ENCODE results near the gene ATP4B.

The ATP4B gene

DNA sequence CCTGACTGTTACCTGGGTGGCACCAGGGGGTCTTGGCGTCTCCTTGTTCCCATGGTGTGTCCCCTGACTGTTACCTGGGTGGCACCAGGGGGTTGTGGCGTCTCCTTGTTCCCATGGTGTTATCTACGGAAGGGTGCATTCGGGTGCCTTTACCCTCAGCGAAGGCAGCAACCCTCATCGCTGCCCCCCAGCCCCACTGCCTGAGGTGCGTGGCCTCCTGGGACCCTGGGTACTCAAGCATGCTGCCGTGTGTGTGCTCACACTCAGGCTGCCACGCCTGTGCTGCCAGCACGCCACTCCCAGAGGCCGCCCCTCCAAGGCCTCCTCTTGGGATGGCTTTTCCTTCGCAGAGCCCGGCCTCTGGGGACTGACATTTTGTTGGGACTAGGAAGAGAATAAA, 48.4 kb downstream of the ATP4B start:
- TF ChIP-seq, protein P1, sequence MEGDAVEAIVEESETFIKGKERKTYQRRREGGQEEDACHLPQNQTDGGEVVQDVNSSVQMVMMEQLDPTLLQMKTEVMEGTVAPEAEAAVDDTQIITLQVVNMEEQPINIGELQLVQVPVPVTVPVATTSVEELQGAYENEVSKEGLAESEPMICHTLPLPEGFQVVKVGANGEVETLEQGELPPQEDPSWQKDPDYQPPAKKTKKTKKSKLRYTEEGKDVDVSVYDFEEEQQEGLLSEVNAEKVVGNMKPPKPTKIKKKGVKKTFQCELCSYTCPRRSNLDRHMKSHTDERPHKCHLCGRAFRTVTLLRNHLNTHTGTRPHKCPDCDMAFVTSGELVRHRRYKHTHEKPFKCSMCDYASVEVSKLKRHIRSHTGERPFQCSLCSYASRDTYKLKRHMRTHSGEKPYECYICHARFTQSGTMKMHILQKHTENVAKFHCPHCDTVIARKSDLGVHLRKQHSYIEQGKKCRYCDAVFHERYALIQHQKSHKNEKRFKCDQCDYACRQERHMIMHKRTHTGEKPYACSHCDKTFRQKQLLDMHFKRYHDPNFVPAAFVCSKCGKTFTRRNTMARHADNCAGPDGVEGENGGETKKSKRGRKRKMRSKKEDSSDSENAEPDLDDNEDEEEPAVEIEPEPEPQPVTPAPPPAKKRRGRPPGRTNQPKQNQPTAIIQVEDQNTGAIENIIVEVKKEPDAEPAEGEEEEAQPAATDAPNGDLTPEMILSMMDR (conservative IDR thresholded peaks at IDR 0.05; ENCODE audit: low read length), result no peak
- no peak for DNase-seq (ENCODE audit: low read depth)
- H3K4me3 ChIP-seq (ENCODE audit: low read length), result no peak overlapping the region

DNA sequence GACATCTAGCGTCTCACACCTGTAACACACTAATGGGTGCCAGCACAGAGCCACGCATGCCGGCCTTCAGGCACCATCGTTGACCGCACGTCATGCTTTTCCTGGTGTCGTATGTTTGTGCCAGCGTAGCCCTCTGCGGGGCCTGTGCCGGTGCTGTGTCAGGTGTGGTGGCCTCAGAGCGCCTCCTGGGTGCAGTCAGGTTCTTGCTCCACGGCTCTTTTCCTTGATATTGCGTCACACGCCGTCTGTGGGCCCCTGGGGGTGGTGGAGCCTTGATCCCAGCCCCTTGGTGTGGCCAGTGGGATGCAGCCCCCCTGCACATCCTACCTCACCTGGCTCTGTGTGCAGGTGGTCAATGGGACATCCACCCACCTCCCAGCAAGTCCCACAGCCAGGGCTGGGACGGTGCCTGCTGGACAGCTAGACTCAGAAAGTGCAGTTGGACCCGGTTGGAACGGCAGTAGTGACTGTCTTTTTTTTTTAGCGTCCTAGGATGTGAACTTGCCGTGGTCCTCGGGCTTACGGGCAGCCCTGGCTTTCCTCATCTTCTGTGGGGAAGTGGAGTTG, 48.9 kb downstream of the ATP4B start:
- DNase-seq (ENCODE audit: low read depth), result no peak
- TF ChIP-seq, protein P1 (conservative IDR thresholded peaks at IDR 0.05; ENCODE audit: low read length), result no peak
- H3K4me3 ChIP-seq (ENCODE audit: low read length), result no peak overlapping the region

DNA sequence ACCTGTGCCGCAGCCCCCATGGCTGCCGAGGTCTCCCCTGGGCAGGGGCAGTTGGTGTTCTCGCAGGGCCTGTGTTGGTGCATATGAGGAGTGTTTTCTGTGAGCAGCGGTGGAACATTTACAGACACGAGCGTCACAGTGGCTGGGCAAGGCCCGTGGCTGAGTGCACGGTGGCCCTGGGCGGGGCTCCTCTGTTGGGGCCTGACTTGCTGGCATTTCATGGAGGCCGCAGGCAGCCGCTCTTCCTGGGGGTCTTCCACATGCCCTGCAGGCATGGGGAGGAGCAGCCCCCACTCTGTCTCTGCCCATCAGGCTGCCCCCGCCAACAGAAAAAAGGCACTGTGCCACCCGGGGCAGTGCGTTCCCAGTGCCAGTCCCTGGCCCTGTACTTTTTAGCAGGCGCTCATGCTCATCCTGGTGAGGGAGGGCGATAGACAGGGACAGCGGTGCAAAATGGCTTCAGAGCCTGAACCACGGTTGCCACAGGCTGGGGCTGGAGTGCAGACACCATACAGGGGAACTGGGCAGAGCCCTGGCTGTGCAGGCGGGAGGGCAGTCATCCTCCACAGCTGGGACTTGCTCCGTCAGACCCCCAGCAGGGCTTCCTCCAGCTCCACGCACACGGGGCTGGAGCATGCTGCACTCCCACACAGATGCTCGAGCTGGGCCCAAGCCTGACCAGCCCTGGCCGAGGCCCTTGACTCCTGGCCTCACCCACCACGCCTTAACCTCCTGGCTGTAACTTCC, 49.9 kb downstream of the ATP4B start:
- no peak overlapping the region for H3K4me3 ChIP-seq (ENCODE audit: low read length)
- TF ChIP-seq, protein P1 (conservative IDR thresholded peaks at IDR 0.05; ENCODE audit: low read length), result no peak

DNA sequence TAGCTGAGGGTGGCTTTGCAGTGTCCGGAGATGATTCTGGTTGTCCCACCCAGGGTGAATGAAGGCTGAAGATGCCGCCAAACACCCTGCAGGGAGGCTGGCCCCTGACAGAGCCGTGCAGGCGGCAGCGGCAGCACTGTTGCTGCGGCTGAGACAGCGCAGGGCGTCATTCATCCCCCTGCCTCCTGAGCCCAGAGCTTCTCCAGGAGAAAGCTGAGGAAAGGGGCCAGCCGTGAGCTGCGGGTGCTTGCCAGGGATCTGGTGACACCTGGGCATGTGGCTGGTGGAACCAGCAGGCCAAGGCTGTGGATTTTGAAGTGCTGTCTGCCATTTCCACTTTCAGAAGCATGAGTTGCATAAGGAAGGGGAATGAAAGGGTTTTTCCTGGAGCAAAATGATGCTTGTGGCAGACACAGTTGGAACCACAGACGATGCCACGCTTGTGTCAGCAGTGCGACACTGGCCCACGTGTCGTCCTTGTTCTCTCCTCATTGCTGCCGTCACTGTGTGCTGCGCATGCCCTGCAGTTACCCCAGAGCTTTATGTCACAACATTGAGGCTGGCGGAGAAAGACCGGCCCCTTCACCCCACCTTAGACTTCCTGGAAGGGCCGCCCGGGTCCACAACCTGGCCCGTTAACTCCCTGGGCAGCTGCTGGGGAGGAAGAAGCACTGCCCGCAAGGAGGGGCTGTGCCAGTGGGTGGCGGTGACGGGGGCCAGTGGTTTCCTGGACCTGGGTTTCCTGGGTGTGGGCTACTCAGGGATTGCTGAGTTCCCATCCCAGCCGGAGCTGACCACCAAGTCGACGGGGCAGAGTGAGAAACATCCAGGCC, 50.7 kb downstream of the ATP4B start:
- TF ChIP-seq, protein P1 (conservative IDR thresholded peaks at IDR 0.05; ENCODE audit: low read length), result no peak
- DNase-seq (ENCODE audit: low read depth), result no peak
- no peak overlapping the region for H3K4me3 ChIP-seq (ENCODE audit: low read length)

More for the DNA sequence above, 49.9 kb downstream of the ATP4B start:
- DNase-seq (ENCODE audit: low read depth), result no peak

DNA sequence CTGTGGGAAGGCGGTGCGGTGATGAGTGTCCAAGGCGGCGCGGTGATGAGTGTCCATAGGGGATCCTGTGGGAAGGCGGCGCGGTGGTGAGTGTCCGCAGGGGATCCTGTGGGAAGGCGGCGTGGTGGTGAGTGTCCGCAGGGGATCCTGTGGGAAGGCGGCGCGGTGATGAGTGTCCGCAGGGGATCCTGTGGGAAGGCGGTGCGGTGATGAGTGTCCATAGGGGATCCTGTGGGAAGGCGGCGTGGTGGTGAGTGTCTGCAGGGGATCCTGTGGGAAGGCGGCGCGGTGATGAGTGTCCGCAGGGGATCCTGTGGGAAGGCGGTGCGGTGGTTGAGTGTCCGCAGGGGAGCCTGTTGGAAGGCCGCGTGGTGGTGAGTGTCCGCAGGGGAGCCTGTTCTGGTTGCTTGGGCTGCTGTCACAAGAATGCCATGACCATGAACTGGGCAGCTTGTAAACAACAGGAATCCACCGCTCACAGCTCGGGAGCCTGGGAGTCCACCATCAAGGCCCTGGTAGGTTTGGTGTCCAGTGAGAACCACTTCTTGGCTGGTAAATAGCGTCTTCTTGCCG, 52.0 kb downstream of the ATP4B start:
- no peak for DNase-seq (ENCODE audit: low read depth)
- no peak overlapping the region for H3K4me3 ChIP-seq (ENCODE audit: low read length)
- TF ChIP-seq, protein P1 (conservative IDR thresholded peaks at IDR 0.05; ENCODE audit: low read length), result no peak

DNA sequence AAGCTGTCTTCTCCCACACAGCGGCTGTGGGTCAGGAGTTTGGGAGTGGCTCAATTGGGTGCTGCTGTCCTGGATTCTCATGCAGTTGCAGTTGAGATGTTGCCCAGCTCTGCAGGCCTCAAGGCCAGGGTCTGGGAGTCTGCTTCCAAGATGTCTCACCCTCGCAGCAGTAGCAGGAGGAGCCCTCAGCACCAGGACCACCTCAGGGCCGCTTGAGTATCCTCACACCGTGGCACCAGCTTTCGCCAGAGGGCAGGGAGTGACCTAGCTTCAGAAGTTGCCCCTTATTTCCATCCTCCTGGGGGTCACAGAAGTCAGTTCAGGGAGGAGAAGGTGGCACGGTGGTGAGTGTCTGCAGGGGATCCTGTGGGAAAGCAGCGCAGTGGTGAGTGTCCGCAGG, 52.5 kb downstream of the ATP4B start:
- no peak overlapping the region for H3K4me3 ChIP-seq (ENCODE audit: low read length)
- TF ChIP-seq, protein P1 (conservative IDR thresholded peaks at IDR 0.05; ENCODE audit: low read length), result no peak
- DNase-seq (ENCODE audit: low read depth), result no peak
